NK-92 (cell line): Measurements from ENCODE around the gene ZNF81.
A peak's percentile ranks its signal among the peaks of the same experiment; 100 is the strongest.
"Not testable (repeated sequence)": the region's sequence is repeated elsewhere in the genome, so short reads cannot be mapped to it uniquely, and the experiment has no call there.

Experiments
- DNase-seq: peaks from one replicate; lab custom pipeline; 2025; ENCODE audit not compliant: unreplicated experiment; lab: John Stamatoyannopoulos, UW

Gene ZNF81

GRCh38 chrX:47836164-47837072 is at the start of gene ZNF81:
TSS of gene ZNF81 (plus strand) at chrX:47836902. CDS start at chrX:47846268, 9,366 bp downstream.
- peak; percentile 56 for DNase-seq

GRCh38 chrX:47796433-47796906 is 40.2 kb upstream of the ZNF81 start:
- no peak for DNase-seq

- DNase-seq: no peak
These were observed 39.6 kb upstream of the ZNF81 start for GRCh38 chrX:47797084-47797483.

GRCh38 chrX:47798861-47799260 is 37.8 kb upstream of the ZNF81 start:
- no peak for DNase-seq

GRCh38 chrX:47802589-47802988 is 34.1 kb upstream of the ZNF81 start:
- DNase-seq: no peak

- not testable (repeated sequence) for DNase-seq
These were observed 33.6 kb upstream of the ZNF81 start for GRCh38 chrX:47803103-47803502.

GRCh38 chrX:47804315-47804714 is 32.4 kb upstream of the ZNF81 start:
- DNase-seq: no peak

- not testable (repeated sequence) for DNase-seq
These were observed 30.9 kb upstream of the ZNF81 start for GRCh38 chrX:47805844-47806243.

- not testable (repeated sequence) for DNase-seq
These were observed 30.1 kb upstream of the ZNF81 start for GRCh38 chrX:47806415-47807271.

GRCh38 chrX:47807272-47807538 is 29.5 kb upstream of the ZNF81 start:
- not testable (repeated sequence) for DNase-seq

- DNase-seq: no peak
These were observed 29.2 kb upstream of the ZNF81 start for GRCh38 chrX:47807548-47807947.

GRCh38 chrX:47808904-47809788 is 27.6 kb upstream of the ZNF81 start:
- DNase-seq: no peak

GRCh38 chrX:47814851-47815250 is 21.9 kb upstream of the ZNF81 start:
- DNase-seq: no peak

GRCh38 chrX:47815901-47816845 is 20.5 kb upstream of the ZNF81 start:
- DNase-seq: no peak

- DNase-seq: no peak
These were observed 19.3 kb upstream of the ZNF81 start for GRCh38 chrX:47817421-47817820.

GRCh38 chrX:47817897-47818296 is 18.8 kb upstream of the ZNF81 start:
- no peak for DNase-seq

- no peak for DNase-seq
These were observed 7.7 kb upstream of the ZNF81 start for GRCh38 chrX:47828984-47829383.

GRCh38 chrX:47831788-47832187 is 4.9 kb upstream of the ZNF81 start:
- DNase-seq: no peak

GRCh38 chrX:47838361-47838760 is 1.7 kb downstream of the ZNF81 start:
- no peak for DNase-seq

GRCh38 chrX:47840111-47840510 is 3.4 kb downstream of the ZNF81 start:
- no peak for DNase-seq
